Hepatic stellate cell (primary cell): ENCODE data around the gene TLX2.
"Not testable (repeated sequence)": the region's sequence is repeated elsewhere in the genome, so short reads cannot be mapped to it uniquely, and the experiment has no call there.

Experiments used
- DNase-seq: peaks from one replicate; pipeline ENCODE4 v3.0.0; 2011; ENCODE audit warnings: low spot score

Gene TLX2

DNA sequence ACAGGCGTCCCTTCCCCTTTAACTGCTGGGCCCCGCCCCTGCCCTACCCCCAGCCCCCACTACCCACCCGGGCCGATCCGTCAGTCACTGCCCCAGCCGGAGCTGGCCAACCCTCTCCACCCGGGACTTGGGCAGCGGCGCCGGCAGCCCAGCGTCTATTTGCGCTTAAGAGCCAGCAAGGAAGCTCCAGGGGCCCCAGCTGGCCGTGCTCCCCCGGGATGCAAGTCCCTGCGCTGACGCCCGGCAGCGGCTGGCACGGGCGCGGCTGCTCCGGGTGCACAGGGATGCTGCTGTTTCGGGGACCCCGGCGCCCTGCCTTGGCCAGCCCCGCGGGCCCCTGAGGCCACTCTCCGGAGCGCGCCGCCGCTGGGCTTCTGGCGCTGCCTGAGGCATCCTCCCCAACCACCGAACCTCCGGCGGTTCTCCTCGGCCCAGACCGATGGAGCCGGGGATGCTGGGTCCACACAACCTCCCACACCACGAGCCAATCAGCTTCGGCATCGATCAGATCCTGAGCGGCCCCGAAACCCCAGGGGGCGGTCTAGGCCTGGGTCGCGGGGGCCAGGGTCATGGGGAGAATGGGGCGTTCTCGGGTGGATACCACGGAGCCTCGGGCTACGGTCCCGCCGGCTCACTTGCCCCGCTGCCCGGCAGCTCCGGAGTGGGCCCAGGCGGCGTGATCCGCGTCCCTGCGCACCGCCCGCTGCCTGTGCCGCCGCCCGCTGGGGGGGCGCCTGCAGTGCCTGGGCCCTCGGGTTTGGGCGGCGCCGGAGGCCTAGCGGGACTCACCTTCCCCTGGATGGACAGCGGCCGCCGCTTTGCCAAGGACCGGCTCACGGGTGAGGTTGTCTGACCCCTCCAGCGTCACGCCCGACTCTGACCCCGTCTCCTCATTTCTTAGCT lies at the start of gene TLX2:
Gene TLX2, plus strand, starts transcription at position 83 of the 903 bp plus-strand sequence. Its CDS starts 357 bp downstream, at position 440.
- DNase-seq, result no peak

DNA sequence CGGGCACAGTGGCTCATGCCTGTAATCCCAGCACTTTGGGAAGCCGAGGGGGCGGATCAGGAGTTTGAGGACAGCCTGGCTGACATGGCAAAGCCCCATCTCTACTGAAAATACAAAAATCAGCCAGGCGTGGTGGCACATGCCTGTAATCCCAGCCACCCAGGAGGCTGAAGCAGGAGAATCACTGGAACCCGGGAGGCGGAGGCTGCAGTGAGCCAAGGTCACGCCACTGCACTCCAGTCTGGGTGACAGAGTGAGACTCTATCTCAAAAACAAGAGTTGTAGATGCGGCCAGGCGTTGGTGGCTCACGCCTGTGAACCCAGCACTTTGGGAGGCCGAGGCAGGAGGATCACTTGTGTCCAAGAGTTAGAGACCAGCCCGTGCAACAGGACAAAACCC lies 43.5 kb upstream of the TLX2 start:
- DNase-seq, result not testable (repeated sequence)

DNA sequence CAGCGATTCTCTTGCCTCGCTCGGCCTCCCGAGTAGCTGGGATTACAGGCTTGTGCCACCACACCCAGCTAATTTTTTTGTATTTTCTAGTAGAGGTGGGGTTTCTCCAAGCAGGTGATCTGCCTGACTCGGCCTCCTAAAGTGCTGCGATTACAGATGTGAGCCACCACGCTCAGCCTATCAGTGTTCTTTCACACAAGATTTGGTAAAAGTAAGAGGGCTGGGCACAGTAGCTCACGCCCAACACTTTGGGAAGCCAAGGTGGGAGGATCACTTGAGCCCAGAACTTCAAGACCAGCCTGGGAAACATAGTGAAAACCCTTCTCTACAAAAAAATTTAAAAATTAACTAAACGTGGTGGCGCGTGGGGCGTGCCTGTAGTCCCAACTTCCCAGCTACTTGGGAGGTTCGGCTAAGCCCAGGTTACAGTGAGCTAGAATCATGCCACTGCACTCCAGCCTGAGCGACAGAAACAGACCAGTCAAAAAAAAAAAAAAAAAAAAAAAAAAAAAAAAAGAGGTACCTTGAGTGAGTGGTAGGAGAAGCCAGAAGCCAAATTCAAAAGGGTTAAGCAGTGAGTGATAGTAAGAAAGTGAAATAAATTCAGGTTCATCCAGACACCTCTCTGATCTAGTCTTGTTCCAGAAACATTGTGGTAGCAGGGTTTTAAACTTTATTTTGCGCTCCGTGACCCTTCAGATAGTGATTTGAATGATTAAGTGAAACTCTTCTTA lies 42.8 kb upstream of the TLX2 start:
- no peak for DNase-seq

DNA sequence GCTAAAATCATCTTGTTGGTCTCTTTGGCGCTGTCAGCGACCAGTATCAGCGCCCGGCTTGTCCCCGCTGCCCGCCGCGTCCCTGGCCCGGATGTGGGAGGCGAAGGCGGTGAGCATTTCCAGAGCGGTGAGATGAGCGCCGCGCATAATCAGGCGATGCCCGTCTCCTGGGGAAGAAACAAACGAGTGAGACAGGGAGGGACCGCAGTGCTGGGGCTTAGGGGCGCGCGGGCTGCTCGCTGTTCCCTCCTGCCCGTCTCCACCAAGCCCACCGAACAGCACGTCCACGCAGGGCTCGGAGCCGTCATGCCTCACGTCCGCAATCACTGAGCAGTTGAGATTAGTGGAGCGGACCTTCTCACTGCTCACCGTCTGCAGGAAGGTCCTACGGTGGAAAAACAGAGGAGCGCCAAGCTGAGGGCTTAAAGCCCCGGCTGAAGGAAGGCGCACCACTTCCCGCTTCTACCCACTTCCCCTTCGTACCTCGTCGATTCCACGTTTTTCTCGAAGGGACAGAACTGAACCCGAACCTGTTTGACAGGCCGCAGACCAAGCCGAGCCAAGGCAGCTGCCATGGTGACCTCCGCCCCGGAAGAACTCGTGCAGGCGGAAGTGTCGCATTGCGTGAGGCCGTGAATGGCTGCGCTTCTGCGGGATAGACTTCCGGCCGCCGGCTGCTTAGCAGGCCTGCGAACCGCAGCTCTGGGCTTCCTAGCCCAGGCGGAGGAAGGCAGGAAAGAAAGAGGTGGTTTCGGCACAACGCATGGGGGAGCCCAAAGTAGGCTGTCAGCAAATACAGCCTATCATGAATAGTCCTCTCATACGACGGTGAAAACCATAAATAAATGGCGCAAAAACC lies 41.9 kb upstream of the TLX2 start, which contains the start of gene MRPL53:
Gene MRPL53, minus strand, starts transcription at position 595 of the 859 bp plus-strand sequence. Its CDS starts 20 bp downstream, at position 575.
- DNase-seq, result peak; percentile 77

DNA sequence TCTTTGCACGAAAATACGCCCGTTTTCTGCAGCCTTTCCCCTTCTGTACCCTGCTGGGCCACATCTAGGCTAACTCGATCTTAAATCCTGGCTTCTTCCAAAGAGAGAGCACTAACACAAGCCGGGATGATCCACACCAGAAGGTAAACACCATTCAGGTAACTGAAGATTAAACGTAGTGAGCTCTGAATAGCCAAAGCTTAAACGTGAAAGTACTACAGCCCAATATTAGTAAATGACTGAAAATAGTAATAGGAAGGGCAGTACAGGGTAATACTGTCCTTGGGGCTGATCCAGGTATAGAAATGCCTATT lies 41.3 kb upstream of the TLX2 start:
- no peak for DNase-seq

DNA sequence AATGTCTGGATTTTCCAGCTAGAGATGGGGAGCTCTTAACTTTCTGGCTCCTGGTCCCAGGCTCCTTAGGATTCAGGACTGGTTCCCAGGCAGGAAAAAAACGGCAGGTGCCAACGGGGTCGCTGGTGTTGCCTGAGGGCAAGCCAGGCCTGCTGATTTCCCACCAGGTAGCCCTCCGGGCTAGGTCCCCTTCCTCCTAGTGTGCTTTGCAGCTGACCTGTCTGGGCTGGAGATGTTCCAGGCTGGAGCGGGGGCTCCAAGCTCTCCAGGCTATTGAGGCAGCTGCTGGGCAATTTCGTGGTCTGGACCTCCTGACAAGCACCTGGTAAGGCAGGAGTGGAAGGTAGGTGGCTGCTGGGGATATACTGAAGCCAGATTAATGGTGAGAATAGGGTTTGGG lies 39.8 kb upstream of the TLX2 start:
- no peak for DNase-seq

DNA sequence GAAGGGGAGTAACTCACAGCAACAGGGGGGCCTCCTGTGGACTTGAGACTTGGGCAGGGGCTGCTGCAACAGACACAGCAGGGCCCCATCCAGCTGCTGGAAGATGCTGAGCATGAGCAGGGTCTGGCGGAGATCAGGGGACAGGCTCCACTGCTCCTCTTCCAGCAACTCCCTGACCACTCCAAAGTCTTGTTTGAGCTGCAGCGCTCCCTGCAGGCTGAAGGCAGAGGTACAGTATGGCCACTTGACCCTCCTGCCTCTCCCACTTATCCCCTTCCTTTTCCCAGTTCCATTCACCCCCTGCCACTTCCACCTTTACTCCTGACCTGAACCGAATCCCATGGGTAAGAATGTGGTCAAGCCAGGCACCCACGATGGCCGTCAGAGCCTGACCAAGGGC lies 39.4 kb upstream of the TLX2 start:
- no peak for DNase-seq

DNA sequence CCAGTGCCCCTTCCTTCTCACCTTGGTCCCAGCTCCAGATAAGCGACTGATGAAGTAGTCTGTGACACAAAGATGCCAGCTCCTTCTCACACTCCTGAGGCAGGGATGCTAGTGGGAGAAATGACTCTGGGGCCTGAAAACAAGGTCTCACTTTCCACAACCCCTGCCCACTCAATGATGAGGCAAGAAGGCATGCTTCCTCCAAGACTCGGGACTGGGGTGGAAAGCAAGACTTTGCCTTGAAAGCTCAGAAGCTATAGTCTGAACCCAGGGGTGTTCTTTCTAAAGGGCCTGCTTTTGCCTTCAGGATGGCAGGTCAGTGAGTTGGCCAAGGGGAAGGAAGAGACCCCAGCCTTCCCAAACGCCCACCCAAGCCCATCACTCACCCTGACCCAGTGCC lies 32.8 kb upstream of the TLX2 start:
- no peak for DNase-seq

DNA sequence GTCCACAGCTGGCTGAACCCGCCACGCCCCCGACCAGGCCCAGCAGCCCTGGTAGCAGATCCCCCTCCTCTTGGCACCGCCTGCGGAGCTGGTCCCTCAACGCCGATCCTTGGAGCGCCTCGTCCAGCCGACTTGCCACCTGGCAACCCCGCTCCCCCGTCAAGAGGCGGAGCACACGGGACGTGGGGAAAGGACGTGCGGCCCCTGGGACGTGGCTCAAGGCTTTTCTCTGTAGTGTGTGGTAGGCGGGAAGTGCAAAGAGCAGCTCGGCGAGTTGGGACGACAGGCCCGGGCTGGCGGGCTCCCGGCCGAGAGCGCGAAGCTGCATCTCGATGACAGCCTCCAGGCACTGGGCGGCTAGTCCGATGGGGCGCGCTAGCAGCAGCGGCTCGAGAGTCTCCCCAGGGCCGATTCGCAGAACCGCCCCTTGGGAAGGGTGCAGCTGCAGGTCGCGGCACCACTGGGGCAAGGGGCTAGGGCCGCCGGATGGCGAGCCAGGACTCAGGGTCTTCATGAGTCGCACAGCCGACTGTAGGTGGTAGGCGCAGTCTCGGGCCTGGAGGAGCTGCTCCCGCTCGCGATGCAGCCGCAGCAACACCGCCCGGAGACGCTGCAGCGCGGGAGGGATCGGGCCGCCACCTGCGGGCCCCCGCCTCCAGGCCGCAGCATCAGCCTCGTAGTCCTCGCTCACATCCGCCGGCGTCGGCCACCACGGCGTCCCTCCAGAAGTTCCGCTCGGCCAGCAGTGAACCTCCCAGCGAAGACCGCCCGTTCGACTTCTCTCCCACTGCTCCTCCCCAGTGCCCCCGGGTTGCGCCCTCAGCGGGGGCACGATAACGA lies 32.1 kb upstream of the TLX2 start:
- DNase-seq, result peak; percentile 52

DNA sequence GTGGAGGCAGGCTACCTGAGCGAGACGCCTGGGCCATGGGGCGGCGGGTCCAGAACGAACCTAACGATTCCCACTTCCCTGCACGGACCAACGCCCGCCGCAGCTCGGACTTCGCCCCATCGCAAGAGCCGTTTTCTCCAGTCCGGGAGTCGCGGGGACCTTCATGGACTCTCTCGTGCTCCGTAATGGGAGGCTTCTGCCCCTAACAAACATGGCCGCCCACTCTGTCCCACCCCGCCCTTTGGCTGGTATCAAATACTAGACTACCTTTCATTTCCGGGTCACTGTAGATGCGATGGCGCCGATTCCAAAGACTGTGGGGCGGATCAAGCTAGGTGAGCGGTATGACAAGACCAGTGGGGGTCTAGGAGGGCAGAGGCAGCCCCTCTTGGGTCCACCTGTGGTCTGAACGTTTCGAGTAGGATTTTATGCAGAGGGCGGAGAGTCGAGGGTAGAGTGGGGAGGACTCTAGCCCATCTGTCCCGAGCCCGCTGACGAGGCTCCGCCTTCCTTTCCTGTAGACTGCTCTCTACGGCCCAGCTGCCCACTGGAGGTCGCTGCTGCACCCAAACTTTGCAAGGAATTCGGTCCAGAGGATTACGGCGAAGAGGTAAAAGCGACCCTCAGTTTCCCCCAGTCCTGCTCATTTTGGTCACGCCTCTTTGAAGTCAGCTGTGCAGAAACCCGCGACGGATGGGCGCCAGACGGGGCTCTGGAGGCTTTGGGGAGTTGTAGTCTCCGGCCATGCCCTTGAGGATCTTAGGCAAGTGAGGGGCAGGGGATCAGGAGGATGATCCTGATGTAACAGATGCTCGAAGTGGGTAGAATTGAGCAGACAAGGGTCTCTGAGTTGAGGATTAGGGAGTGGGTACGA lies 31.2 kb upstream of the TLX2 start, which contains the start of the genes CCDC142 and TTC31:
Gene CCDC142, minus strand, starts transcription at position 198 of the 874 bp plus-strand sequence. Its CDS starts 161 bp downstream, at position 37.
Gene TTC31, plus strand, starts transcription at position 281 of the 874 bp plus-strand sequence. Its CDS starts 15 bp downstream, at position 296.
- DNase-seq, result peak; percentile 94

DNA sequence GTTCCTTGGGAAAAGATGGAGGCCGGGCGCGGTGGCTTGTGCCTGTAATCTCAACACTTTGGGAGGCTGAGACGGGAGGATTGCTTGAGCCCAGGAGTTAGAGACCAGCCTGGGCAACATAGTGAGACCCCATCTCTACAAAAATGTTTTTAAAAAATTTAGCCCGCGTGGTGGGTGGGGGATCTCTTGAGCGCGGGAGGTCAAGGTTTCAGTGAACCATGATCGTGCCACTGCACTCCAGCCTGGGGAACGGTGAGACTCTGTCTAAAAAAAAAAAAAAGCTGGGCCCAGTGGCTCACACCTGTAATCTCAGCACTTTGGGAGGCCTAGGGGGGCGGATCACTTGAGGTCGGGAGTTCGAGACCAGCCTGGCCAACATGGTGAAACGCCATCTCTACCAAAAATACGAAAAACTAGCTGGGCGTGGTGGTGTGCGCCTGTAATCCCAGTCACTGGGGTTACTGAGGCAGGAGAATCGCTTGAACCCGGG lies 30.5 kb upstream of the TLX2 start:
- DNase-seq, result not testable (repeated sequence)

DNA sequence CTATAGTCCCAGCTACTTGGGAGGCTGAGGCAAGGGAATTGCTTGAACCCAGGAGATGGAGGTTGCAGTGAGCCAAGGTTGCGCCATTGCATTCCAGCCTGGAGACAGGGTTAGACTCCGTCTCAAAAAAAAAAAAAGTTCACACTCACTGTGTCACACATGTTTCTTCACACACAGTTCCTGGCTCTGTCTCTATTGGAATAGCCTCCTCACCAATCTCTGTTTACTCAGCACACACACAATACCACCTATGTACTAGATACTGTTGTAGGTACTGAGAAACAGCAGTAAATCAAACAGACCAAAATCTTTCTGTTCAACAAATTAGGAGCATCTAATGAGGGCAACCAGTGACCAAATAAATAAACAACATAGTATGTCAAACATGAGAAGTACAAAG lies 28.1 kb upstream of the TLX2 start:
- DNase-seq, result no peak

DNA sequence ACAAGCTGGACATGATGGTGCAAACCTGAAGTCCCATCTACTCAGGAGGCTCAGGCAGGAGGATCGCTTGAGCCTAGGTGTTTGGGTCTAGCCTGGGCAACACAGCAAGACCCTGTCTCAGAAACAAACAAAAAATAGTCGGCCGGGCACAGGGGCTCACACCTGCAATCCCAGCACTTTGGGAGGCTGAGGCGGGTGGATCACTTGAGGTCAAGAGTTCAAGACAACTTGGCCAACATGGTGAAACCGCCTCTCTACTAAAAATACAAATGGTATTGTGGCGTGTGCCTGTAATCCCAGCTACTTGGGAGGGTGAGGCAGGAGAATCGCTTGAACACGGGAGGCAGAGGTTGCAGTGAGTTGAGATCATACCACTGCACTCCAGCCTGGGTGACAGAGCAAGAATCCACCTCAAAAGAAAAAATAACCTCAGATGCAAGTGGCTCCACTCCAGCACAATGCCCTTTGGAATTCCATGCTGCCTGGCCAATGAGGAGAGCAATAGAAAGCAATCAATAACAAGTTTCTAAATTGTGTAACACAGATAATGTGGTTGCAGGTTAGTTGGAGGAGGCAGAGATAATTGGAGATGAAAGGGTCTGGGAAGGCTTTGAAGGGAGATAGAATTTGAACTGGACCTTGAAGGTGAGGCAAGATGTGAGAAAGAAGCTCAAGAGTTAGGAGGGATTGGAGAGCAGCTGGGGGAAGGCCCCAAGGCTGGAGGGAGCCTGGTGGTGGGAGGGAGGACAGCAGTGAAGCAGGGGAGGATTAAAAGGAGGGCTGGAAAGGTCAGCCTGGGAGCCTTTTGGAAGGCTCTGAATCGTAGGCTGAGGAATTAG lies 25.4 kb upstream of the TLX2 start:
- no peak for DNase-seq

DNA sequence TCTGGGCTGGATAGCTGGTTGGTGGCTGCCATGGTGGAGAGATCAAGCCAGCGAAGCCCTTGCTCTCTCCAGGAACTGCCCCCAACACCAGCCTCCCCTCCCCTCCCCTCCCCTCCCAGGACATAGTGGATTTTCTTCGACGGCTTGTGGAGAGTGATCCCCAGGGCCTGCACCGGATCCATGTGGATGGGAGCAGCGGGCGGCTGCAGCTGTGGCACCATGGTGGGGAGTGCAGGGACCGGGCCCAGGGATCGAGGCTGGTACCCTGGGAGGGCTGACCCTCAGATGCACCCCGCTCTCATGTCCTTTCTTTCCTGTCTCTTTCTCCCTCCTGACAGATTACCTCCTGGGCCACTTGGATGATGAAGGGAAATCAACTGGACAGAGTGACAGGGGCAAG lies 24.3 kb upstream of the TLX2 start:
- no peak for DNase-seq

DNA sequence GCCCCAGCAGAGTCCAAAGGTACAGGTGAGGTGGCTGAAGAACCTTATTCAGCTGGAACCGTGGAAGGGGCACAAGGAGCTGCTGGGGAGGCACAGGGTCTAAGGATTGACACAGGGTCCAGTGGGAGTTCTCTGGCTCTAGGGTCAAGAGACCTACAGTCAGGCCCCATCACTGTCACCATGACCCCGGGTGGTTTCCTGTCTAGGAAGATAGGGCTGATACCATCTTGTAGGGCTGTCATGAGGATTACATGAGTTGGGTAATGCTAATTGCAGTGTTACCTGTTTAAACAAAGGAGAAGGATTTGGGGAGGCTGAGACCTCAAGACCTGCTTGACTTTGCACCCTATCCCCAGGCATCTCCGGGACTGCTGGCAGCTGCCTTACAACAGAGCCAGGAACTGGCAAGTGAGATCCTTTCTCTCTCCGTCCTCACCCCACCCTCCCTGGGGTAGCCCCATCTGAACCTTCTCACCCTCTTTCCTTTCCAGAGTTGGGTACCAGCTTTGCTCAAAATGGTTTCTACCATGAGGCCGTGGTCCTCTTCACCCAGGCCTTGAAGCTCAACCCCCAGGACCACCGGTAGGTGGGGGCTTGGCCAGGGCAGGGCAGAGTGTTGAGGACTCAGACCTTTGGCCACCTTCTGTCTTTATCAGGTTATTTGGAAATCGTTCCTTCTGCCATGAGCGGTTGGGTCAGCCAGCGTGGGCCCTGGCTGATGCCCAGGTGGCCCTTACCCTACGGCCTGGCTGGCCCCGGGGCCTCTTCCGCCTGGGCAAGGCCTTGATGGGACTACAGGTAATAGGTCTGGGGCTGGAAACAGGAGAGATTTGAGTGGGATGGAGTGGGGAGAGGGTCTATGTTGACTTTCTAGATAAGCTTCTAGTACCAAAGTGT lies 22.4 kb upstream of the TLX2 start:
- DNase-seq, result no peak

DNA sequence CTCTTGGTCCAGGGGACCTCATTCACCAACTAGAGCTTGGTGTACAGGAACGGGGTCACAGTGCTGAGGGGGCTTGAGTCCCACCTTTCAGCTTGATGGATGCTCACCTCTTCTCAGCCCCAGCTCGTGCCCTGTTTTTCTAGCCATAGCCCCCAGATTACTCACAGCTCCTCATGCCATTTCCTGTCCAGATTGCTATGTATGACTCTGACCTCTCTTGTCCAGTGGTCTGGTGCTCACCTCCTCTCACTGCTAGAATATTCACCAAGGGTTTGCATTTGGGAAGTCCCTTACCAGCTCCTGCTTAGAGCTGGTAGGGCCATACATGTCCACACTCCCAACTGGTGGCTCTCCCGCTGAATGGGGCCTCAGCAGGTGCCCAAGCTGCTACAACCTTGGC lies 20.7 kb upstream of the TLX2 start:
- DNase-seq, result no peak

DNA sequence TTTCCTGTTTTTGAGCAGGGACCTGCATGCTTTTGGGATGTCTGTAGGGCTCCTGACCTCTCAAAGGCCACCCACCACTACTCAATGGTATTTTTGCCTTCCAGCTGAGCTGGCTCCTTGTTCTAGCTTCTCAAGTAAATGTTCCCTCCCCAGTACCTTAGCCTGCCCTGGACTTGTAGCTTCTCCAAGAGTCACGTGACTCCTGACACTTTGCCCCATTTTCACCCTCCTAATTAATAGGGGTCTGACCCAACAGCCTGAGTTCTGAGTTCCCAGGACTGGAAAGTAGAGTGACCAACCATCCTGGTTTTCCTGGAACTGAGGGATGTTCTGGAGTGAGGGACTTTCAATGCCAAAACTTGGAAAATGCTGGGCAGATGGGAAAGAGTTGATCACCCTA lies 18.8 kb upstream of the TLX2 start:
- no peak for DNase-seq
